ENCODE data around the gene TTF2.
"Not testable (repeated sequence)": the region's sequence is repeated elsewhere in the genome, so short reads cannot be mapped to it uniquely, and the experiment has no call there.

The TTF2 gene

DNA sequence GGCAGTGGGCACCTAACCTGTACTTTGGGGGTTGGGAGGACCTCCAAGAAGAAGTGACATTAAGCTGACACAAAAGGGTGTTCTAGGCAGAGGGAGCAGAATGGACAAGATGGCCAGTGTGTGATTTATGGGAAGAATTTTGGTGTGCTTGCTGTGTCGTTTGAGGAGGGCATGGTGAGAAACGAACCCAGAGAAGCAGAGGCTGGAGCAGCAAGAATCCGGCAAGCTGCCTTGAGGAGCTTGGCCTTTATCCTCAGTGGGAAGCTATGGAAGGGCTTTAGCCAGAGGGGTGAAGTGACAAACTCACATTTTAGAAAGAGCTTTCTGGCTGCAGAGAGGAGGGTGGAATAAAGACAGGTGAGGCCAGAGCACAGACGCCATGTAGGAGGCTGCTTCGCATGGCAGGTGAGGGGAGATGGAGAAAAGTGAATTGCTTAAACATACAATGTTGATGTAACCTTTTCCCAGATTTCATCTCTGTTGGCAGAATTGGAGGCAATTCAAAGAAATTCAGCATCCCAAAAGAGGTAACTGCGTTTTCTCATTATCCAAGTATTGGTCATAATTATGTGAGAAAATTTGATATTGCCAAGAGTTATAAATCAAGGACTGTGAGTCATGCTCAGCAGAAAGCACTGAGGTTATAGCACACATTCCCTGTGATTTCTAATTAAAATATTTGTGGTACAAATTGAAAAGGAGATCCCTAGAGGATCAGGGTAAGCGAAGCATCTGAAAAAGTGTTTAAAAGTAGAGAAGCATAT is 34.9 kb downstream of the TTF2 start:
- no peak for FAIRE-seq

DNA sequence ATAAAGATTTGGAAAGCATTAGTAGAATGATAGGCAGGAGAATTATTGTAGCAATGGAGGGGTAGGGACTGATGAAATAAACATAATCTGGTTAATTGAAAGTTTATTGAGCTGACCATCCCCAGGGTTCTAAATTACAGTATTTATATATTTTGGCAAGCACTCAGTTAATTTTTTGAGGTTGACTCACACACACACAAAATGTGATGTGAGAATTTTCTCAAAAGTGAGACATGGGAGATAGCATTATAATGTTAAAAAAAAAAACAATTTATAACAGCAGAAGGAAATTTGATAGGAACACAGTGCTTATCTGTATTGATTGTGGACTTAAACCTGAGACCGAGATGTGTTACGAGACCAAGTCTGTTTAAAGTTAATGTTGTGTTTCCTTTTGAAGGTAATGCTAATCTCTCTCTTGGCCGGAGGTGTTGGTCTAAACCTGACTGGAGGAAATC is 36.9 kb downstream of the TTF2 start:
- FAIRE-seq = no peak

DNA sequence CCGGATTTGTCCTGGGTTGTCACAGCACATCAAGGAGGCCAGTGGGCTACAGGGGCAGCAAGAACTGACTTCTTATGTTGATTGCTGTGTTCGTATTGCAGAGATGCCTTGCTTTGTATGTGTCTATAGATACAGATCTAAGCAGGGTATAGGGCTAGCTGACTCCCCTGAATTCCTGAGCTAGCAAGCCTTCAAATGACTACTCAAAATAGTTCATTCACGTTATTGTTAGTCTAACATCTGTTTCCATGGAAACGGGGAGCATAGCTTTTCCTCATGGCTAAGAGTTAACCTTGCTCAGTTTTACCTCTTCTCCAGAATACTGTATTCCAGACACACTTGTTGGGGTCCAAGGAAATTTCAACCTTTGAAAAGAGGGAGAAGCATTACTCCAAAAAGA is 37.3 kb downstream of the TTF2 start:
- no peak for FAIRE-seq

DNA sequence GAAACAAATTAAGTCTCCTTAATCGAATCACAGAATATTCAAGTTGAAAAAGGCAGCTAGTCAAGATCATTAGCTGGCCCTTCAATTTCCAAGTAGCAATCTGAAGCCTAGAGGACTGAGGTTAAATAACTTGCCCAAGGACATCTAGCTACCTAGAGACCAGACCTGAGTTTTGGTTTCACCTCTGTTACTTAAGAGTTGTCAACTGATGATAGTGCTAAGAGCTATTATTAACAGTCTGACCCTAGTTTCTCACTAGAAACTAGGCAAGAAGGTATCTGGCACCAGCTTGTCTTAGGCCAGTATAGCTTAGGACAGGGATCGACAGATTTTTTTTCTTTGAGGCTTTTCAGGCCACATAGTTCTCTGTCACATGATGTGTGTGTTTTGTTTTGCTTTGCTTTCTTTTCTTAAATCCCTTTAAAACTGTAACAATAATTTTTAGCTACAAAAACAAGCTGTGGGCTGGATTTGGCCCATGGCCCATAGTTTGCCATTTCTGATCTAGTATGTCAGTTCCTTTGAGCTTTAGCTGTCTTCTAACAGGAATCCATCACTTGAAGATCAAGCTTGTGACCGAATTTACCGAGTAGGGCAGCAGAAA is 38.3 kb downstream of the TTF2 start:
- FAIRE-seq = no peak

DNA sequence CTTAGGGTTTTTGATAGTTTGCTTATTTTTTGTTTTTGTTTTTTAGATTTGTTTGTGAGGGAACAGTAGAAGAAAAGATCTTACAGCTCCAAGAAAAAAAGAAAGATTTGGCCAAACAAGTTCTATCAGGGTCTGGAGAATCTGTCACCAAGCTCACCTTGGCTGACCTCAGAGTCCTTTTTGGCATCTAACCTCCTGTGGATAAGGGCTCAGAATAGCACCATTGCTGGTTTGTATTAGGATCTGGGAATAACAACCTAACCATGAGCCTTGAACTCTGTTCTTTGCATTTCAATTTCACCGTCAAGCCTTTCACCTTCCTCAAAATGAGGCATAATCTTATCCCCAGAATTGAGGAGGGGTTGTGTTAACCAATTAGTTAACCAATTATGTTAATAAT is 41.2 kb downstream of the TTF2 start:
- FAIRE-seq = no peak

DNA sequence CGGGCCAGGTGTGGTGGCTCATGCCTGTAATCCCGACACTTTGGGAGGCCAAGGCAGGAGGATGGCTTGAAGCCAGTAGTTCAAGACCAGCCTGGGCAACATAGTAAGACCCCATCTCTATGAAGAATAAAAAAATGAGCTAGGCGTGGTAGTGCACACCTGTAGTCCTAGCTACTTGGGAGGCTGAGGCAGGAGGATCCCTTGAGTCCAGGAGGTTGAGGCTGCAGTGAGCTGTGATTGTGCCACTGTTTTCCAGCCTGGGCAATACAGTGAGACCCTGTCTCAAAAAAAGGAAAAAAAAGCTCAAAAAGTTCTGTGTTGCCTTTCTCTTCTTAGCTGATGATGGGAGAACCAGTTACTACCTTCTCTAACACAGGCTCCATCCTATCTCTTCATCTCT is 41.7 kb downstream of the TTF2 start:
- not testable (repeated sequence) for FAIRE-seq

DNA sequence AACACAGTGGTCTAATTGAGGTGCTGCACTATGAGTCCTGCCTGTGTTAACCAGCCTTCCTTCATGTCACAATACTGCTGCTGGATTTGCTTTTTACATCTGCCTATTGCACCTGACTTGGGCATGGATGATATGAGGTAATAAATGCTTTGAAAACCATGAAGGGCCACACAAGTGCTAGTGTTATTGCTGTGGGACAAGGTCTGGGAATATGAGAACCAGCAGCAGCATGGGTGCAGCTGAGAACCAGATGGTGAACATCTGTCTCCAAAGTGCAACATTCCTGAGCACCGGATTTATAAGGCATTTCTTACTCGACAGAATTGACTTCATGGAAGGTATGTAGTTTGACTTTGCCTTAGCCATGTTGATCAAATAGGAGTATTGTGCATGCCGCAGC is 44.9 kb downstream of the TTF2 start:
- FAIRE-seq = no peak

DNA sequence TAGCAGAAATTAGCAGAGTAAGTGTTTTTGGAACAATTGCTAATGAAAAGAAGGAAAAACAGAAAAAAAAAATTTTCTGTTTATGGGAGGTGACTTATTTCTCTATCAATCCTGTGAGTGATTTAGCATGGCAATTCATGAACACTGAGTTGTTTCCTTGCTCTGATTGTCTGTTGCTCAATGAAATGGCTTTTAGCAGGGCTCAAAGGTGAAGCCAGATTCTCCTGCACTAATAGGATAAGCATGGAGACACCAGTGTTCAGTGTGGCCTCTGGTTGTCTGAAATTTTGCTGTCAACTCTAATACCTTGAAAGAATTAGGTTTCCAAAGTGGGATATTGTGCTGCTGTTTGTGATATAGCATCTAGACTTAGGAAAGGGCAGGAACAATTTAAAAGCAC is 45.6 kb downstream of the TTF2 start:
- FAIRE-seq = no peak

DNA sequence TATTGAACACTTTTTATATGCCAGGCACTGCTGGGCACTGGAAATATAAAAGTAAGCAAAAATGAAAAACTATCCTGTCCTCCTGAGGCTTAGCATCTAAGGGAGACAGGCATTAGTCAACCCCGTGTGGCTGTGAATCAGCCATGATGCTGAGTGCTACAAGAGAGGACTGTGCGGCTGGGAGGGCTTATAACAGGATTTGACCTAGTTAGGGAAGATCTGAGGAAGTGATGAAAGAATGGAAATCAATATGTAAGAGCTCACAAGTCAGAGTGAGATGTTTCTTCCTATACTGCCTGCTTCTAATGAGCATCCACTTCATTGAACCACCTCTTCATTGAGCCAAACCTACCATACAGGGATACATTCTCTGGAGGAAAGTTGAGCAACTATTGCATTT is 46.4 kb downstream of the TTF2 start:
- FAIRE-seq = no peak

DNA sequence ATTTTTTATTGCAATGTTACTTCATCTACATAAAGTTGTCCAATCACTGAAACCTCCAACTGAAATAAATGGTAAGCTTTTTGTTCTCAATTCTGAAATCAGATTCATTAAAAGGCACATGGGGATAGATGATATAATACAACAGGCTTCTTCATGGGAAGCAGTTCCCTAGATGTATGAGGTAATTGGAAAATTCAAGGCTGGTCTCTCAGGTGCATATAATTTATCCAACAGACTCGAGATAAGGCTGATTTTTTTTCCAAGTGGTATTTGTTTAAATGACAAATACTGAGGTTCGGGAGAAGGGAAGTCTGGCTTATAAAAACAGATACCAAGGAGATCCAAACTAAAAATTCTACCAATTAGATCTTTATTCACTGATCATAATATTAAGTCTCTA is 47.2 kb downstream of the TTF2 start:
- FAIRE-seq = no peak

DNA sequence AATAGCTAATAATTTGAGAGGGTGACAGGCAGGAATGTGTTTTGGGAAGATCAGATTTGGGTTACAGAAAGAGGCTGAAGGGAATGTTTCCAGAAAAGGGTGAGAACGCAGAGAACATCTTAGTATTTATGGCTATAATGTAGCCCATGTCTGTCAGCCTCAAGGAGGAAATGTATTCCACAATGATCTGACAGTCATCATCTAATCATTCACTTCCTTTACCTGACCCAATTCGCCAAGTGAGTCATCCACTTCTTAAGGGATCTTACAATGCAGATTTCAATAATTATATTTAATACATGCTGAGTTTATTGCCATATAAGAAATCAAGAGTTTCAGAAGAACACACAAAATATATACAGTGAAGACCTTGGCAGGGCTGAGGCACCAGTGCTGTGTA is 50.6 kb downstream of the TTF2 start:
- no peak for FAIRE-seq

DNA sequence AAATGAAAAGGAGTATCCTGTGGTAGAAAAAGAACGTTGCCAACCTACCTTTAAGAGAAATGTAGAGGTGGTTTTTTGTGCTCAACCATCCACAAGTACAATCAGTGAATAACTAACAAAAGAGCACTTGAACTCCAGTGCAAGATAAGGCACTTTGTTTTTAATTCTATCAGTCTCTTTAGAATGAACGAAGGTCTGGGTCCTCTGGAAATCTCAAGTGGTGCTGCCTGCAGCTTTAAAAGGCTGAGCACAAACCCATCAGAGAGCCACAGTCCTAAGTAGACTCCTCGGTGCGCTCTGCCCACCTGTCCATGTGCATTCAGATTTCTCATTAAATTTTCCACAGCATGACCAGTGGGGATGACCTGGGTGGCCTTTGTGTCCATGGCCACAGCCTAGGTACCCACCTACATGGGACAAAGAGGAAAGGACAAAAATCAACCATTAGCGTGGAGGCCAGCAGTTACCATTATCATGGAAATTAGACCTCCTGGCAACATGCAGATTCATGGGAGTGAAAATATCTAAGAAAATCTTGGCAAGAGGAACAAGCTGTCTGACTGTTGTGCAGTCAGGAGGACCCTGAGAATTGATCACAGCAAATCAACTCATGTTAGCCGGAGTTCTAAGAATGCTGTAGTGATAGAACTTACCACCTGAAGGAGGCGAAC is 52.1 kb downstream of the TTF2 start:
- no peak for FAIRE-seq

DNA sequence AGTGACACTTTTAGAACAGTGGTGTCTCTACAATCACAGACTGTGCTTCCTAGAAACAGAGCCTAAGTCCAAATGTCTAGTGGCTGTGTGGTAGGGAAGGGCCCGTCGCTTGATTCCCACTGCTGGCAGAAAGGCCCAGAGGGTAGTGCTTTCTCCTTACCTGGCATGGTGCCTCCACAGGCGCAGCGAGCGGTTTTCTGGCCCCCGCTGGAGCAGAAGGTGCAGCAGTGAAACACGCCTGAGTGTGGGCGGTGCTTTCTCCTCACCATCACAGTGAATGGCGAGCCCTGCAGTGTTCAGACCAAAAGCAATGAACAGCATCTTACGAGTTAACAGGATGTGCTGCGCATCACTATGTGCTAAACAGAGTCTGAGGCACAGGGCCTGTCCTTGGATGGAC is 53.1 kb downstream of the TTF2 start:
- no peak for FAIRE-seq

DNA sequence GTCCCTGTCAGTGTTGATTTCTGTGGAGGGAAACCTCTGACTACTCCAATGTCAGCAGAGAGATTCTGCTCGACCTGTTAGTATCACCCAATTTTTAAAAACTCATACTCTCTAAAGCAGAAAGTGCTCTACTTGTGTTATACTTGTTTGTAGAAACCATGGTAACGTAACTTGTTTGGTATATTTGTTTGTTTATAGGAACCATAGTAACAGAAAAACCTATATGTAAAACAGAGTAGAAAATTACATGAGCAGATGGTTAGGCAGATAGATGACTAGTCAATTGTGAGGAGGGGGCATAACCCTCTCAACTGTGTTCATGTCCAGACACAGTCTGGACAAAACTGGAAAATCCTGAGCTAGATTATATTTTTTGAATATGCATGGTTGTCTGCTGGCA is 54.8 kb downstream of the TTF2 start:
- no peak for FAIRE-seq

DNA sequence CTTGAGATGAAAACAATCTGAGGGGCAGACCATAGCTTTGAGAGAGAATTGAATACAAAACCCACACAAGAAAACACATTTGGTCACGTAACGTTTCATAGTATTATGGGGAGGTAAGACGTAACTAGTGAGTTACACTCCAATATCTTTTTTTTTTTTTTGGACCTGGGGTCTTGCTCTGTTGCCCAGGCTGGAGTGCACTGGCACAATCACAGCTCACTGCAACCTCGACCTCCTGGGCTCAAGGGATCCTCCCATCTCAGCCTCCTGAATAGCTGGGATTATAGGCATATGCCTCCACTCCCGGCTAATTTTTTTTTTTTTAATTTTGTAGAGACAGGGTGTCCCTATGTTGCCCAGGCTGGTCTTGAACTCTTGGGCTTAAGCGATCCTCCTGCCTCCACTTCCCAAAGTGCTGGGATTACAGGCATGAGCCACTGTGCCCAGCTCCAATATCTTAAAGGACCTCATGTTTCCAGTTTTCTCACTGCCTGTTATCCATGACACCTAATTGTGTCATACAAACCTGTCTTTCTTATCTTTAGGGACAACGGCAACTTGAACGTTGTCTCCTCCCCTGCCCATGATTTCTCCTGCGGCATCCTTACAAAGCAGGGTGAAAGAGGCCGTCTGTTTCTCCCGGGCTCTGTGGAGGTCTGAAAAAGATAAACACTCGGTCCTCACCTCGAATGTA is 56.1 kb downstream of the TTF2 start:
- FAIRE-seq = no peak

DNA sequence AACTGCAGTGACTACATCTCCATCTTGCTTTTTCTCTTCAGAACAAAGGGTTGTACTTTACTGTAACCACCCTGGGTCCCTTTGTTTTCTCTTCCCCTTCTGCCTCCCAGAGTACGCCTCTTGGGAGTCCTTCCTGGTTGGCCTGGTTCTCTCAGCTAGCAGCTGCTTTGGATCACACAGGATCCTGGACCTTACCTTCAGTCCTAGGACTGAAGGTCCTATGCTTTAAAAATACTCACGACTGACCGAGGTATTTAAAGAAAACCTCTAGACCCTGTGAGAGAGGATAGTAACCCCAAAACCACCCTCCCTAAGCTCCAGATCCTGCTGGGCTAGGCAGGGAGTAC is 56.6 kb downstream of the TTF2 start:
- FAIRE-seq = no peak

DNA sequence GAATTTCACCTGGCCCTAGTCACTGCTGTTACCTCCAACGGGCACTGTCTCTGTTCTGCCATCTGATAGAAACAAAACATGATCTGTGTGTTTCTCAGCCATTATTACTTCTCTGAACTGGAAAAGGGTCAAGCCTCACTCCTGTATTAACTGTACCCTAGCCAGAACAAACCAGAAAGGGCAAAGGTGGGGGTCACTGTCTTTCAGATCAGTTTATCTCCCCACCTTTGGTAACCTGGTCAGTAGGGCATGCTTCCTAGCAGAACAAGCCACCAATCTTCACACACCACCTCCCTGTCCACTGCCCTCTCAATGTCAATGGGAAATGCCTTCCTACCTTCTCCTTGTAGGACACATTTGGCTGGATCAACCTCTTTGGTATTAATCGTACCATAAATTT is 57.6 kb downstream of the TTF2 start:
- FAIRE-seq = no peak

DNA sequence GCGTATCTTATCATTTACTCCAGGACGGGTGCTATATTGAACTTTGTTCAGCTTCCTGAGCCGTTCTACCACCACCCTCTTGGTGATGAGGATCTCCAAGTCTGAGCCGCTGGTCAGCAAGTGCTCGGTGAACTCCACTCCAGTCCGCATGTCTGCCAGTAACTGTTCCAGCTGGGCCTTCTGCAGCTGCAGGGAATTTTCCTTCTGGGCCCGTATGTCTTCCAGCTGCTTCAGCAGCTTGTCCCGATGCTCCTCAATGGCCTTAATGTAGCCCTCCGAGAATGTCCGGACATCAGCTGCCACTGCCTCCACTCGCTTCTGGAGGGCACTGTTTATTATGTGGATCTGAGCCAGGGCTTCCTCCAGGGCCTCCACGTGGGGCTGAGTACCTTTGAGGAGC is 58.0 kb downstream of the TTF2 start:
- FAIRE-seq = no peak

DNA sequence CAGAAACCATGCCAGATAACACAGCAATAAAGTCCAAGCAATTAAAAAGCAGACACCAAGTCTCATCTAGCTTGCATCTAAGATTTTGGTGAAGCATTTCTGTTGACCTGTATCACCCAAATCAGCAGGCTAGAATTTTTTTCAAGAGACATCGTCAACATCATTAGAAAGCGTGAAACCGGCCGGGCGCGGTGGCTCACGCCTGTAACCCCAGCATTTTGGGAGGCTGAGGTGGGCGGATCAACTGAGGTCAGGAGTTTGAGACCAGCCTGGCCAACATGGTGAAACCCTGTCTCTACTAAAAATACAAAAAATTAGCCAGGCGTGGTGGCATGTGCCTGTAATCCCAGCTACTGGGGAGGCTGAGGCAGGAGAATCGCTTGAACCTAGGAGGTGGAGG is 59.0 kb downstream of the TTF2 start:
- FAIRE-seq = not testable (repeated sequence)

DNA sequence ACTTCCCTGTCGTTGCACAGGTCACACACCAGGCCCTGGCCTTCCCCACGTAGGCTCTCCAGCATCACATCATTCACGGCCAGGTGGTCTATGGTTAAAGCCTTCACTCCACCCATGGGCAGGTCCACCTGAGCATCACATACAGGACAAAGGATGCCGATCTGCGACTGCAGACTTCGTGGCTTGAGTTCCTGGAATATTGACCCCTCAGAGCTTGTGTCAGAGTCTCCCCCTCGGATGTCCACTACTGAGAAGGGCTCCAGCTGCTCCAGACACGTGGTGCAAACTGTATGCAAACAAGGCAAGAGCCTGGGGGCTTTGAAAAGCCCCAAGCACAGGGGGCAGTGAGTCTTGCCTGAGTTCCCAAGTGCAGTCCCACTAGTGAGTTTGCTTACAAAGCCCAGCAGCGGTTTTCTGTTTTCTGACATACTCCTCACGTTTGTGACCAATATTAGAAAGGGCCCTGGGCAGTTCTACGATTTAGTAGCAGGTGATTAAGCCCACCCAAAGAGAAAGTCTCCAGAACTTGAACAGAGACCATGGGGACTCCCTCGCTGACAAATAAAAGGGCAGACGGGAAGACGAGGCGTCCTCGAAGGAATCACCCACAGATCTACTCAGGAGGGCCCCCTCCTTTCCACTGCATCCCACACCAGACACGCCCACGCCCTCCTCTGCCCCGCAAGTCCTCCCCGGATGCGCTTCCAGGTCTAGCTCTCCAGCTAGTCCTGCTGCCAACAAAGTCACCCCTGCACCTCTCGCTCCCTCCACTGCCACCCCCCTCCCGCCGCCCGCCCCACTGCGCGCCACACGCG is 60.9 kb downstream of the TTF2 start:
- FAIRE-seq = no peak

DNA sequence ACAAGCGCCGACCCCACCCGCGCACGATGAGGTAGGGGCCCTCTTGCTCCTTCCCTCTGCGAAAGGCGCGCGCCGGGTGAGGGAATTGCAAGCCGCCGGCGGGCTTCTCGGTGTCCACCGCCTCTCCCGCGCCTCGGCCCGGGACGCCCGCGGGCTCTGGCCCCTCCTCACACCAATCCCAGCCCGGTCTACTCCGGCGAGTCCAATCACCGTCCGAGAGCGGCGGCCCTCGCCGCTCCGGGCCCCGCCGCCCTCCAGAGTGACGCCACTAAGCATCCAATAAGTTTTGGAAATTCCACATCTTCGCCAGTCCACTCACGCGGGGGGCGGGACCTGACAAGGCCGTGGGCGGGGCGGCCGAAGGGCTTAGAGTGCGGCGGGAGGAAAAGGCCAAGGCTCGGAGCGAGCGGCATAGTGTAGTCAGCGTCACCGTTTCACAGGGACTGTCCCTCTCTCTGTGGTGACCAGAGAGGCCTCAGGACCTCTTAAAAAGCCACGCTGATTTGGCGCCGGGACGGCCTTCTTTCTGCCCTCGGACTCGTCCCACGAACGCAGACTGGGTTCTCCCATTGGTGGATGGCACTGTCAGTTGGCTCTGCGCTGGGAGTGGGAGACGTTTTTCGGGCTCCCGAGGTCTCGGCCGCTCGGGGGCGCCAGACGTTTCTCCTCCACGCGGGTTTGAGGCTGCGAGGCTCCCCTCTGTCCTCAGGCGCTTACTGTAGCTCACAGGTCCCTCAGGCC is 61.6 kb downstream of the TTF2 start, which contains the start of gene TRIM45:
TSS of gene TRIM45 (minus strand) at position 161 of the 741 bp plus-strand sequence. CDS start 548 bp downstream, outside the sequence.
- FAIRE-seq = peak; percentile 89
